GOT3 (cell line): ENCODE measurements around the gene CTDP1.

Experiments used
- DNase-seq: peaks from one replicate; lab custom pipeline; 2025; ENCODE audit warnings: mixed read lengths; lab: John Stamatoyannopoulos, UW

Gene CTDP1

DNA sequence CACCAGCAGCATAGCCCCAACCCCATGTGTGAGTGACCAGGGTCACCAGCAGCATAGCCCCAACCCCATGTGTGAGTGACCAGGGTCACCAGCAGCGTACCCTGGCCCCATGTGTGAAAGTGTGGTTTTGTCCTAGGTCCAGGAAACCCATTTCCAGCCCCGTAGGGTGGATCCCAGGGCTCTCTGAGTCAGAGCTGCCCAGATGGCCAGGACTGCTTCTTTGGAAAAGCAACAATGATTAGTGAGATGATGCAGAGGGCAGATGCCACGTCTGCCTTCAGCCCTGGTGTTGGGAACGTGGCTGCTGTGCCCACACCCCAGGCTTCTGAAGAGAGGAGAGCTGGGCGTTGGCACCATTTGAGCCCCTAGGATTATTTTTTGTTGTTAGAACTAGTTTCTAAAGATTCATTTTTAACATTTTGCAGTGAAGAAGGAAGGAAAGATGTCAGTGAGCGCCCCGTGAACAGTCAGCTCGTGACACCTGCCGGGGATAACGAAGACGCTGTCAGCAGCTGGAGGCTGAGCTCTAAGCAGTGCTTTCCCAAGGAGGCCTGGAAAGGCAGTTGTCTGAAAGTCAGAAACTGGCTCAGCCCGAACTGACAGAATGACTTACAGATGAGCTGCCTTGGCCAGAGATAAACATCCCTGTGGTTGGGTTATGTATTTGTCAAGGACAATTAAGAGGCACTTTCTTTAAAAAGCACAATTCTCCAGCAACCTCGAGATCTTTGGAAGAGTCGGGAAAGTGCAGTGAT is 86.1 kb downstream of the CTDP1 start:
- no peak for DNase-seq

DNA sequence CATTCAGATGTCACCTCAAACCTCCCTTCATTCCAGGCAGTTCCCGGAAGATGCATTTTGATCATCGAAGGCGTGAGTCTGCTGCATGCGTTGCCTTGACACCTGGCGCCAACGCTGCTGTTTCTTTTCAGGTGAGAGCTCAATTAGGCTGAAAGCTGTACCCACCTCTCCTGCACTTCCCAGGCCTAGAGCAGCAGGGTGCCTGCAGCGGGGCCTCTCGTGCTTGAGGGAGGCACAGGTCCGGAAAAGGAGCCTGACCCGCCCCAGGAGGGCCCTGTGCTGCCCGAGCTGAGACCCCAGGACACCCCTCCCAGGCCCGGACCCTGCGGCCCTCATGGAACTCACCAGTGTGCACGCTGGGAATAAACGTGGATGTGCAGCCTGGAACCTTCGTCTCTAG is 86.7 kb downstream of the CTDP1 start:
- no peak for DNase-seq

DNA sequence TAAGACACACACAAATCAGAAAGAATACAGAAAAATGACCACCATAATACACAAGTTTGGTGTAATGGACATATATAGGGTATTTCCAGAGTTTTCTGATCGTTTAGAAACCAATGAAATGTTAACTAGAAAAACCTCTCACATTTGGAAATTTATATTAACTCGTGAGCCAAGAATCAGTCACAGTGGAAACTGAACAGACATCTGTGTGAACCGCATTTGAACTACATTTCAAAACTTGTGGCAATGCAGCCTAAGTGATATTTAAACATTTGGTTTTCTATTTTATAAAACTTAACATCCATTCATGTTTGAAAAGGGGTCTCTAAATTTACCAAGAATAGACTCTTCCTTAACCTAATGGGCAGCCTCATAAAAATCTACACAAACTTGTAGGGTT is 89.1 kb downstream of the CTDP1 start:
- no peak for DNase-seq

DNA sequence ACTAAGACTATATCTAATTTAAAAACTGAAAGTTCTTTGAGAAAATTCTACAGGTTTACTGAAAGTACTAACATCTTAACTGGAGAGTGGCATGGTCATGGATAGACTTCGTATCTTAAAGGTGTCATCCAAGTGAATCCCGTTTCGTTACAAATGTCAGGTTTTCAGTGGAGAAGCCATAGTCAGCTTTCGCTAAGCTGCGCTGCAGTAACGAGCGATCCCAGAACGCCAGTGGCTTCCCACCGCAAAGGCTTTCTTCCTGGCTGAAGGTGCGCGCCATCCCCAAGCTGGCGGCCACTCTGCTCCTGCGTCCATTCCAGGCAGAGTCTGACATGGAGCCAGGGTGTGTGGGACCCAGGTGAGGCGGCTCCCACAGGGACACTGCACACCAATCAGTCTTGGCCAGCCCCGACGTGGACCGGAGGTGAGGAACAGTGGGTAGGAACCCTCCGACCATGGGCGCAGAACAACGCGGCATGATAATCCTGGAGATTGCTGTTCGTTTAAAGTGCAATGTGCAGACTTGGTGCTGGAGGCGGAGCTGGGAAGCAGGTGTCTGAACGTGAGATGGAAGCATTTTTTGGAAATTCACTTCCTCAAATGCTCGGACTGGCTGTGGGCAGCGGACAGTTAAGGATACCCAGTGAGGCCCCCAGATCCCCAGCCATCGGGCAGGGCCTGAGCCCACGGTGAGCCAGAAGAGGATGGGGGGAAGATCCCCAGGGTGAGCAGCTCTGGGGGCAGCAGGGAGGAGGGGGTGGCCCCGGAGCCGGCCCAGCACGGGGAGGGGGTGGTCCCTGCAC is 90.3 kb downstream of the CTDP1 start:
- DNase-seq: no peak

DNA sequence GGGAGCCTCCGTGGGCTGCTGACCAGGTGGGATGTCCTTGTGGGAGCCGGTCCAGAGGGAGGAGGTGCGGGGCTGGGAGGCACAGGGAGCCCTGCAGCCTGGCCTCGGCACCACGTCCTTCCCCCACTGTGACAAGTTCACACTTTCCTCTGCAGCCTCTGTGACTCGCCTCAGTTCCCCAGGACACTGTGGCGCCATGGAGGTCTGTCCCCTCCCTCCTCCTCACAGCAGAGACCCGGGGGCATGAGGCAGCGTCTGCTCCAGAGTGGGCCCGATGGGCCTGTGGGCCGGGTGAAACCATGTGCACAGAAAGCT is 90.9 kb downstream of the CTDP1 start:
- DNase-seq: no peak

DNA sequence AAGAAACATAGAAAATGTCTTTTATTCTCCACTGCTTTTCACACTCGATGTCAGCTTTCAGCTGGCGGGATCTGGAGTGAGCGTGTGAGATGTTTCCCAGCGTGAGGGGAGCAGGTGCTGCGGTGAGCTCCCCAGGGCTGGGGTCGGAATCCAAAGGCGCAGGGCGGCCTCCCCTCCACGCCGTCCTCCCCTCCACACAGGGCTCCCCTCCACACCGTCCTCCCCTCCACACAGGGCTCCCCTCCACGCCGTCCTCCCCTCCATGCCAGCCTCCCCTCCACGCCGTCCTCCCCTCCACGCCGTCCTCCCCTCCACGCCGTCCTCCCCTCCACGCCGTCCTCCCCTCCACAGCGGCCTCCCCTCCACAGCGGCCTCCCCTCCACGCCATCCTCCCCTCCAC is 91.2 kb downstream of the CTDP1 start:
- DNase-seq: no peak

DNA sequence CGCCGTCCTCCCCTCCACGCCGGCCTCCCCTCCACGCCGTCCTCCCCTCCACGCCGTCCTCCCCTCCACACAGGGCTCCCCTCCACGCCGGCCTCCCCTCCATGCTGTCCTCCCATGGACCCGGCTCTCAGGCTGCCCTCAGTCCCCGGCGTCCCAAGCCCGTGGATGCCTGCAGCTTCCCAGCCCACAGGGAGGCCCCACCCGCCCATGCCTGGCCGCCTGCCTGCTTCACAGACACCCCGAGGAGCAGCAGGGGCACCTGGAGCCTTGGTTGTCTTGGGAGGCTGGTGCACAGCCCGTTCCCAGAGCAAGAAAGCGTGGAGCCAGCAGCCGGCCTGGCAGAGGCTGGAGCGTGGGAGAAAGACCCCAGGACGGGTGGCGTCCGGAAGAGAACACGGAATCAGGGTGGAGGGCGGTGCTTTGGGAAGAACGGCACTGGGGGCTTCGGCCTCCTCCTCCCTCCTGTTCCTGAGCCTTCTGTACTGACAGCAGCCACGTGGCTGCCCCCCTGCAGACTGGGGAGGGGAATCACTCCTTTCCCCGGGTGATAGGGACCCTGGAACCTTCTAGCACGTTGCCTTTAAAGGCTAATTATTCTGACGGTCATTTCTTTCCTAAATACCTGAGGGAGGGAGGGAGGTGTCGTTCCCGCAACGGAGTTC is 92.0 kb downstream of the CTDP1 start:
- no peak for DNase-seq

DNA sequence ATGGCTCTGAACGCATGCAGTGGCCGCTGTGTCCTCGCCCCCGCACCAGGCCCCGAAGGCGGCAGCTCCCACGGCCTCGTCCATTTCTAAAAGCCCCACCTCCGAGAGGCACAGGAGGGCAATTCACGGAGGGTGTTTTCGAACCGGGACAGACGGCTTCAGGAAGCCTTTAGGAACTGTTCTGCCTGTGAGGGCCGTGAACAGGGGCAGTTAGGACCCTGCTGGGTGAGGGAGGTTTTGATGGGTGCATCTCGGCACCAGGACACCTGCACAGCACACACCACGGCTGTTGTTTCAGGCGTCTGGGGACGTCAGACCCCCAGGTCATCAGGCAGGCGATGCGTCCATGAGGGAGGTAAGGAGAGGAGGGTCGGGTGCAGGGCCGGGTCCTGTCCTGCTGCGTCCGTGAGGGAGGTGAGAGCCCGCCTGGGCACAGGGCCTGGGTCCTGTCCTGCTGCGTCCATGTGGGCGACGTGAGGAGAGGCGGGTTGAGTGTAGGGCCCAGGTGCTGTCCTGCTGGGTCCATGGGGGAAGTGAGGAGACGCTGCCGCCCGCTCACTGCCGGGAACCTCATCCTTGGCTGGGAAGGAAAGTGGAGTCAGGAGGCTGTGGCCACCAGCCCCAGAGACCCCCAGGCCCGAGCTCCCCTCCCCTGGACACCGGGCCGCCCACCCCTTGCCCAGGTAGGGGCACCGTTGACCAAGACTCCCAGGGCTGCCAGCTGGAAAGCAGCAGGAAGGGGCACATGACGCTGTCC is 92.7 kb downstream of the CTDP1 start:
- DNase-seq: no peak

DNA sequence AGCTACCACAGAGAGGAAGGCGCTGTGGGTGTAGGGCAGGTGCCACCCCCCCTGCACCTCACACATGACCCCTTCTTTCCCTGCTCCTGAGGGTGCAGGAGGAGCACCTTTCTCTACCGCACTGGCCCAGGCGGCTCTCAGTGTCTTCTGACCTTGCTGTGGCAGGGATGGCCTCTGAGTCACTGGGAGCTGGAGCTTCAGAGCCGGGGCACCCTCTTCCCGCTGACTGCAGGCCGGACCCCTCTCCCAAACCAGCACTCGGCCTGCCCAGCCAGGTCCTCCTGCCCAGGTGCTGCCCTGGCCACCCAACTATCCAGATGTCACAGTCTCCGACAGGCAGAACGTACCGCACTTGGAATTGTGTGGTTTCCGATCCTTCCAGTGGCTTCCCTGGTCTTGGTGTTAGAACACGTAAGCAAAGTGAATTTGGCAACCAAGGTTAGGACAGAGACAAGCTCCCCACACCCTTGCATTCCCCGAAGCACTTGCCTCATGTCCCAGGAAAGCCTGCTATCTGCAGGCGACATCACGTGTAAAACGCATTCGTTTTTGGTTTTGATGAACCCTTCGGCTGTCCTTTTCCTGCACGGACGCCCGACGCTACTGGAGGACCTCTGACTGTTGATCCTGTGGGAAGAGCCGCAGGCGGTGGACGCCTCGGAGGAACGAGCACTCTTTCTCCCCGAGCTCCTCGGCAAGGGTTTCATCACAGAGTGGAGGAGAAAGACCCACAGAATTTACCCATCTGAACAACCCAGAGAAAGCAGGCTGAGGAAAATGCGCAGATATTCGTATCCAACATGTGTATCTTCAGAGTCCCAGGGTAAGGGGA is 93.5 kb downstream of the CTDP1 start:
- no peak for DNase-seq

DNA sequence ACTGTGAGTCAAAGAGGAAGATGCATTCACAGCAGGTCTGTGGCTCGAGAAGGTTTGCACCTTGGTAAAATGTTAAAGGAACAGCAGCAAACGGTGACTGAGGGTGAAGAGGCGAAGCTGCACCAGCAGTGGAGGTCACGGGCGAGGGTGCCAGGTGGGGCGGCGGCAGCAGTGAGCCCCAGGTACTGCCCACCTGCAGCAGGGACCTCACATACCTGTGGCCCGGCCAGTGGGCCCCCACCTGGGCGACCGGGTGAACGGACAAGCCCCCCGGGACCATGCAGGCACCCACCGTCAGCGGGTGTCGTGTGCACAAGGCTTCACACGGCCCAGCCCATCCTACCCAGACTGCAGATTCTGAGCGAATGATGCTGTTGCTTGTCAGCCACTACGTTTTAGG is 94.5 kb downstream of the CTDP1 start:
- no peak for DNase-seq

DNA sequence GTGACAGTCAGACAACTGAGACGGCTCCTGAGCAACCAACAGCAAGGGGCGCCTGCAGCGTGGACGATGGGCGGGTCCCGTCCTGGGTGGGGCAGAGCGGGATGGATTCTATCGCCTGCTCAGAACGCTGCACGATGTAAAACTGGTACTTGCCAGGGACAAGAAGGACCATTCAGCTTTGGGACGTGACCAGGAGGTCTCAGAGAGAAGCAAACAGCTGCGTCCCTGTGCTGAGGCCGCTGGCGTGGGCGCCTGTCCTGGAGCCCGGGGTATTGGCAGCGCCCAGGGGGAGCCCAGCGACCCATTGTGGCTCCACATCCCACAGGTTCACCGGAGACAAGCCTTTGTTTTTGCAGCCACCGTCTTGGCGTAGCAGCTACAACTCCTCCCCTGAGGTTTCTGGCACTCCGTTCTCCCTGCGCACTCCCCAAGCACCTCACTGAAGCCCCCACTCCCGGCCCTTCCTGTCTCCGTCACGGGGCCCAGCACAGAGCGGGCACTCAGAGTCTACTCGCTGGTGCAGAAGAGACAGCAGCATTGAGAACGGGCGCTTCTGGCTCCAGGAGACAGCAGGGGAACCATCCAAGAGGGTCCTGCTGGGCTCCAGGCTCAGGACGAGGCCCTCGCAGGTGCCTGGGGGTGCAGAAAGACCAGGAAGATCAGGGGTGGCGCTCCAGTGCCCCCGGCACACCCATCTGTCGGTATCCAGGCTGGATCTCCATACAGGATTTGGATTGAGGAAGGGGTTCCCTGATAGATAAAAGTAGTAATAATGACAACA is 96.0 kb downstream of the CTDP1 start:
- no peak for DNase-seq

DNA sequence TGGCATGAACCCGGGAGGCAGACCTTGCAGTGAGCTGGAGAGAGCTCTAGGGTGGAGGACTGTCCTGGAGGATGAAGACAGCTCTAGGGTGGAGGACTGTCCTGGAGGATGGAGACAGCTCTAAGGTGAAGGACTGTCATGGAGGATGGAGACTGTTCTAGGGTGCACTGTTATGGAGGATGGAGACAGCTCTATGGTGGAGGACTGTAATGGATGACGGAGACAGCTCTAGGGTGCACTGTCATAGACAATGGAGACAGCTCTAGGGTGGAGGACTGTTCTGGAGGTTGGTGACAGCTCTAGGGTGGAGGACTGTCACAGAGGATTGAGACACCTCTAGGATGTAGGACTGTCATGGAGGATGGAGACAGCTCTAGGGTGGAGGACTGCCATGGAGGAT is 97.1 kb downstream of the CTDP1 start:
- no peak for DNase-seq

DNA sequence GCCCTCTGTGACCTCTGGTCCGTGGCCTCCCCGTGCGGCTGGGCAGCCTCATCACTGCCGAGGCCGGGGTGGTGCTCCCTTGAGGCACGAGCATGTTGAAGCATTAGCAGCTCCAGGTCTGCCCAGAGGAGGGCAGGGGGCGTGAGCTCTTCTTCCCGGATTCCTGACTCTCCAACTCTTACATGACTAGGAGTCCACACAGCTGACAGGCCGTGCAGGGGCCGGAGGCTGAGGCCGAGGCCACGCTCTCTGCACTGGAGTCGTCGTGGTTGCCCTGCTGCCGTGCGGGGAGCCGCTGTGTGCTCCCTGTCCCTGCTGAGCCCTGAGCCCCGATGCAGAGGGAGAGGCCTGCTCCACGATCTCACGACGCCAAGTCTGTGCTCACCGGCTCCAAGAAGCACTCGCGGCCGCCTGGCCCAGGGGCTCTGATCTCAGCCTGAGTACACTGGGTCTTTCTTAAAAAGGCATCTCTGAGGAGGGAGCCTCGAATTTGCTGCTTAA is 98.7 kb downstream of the CTDP1 start:
- no peak for DNase-seq

DNA sequence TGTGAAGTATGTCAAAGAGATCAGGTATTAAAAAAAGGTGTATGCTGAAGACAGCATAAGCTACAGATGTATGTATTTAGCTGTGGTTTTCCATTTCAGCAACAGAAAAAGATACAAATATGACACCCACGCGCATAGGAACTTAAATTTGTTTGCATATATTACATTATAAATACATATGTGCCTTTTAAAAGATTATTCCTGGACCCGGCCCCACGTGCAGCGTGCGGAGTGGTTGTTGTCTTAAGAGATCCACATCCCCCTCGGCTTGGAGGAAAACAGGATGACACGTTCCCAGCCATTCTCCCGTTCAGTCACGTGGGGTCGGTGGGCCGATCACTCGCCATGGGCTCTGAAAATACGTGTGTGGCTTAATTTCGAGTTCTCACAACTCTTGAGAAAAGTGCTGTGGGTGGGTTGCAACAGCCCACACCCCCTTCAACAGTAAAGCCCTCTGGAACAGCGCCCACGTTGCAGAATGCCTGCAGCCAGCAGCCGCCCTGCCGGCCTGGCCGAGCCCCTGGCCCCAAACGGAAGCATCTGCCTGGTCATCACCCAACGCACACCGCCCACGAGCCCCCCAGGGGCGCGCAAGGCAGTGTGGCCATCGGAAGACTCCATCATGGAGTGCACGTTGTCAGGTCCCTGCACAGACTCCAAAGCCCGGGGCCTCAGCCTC is 99.6 kb downstream of the CTDP1 start:
- no peak for DNase-seq

DNA sequence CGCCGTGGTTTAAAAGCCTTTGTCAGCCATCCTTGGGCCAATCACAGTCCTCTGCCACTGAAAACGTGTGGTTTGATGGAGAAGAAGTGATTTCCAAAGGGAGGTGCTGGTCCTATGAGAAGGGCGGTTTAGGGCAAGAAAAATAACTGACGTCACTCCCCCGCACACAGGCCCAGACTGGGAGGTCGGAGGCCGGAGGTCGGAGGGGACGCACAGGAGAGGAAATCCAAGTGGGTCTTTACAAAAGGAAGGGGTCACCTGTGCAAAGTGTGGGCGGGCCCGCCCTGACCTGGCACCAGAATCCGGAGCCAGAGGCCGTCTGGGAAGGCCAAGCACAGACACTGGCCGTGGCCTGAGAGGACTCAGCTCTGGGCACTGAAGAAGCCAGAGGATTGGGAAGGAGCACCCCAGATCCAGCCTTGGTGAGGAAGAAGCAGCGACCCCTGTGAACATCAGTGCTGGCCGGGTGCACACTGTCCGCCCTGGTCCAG is 100.1 kb downstream of the CTDP1 start:
- no peak for DNase-seq

DNA sequence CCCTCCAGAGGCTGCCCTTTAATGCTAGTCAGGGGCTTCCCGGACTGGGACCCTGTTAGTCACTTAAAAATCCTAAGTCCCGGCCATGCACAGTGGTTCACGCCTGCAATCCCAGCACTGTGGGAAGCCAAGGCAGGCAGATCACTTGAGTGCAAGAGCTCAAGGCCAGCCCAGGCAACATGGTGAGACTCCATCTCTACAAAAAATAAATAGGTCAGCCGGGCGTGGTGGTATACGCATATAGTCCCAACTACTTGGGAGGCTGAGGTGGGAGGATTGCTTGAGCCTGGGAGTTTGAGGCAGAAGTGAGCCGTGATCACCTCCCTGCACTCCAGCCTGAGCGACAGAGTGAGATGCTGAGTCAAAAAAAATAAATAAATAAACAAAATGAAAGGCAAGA is 100.9 kb downstream of the CTDP1 start:
- DNase-seq: no peak

DNA sequence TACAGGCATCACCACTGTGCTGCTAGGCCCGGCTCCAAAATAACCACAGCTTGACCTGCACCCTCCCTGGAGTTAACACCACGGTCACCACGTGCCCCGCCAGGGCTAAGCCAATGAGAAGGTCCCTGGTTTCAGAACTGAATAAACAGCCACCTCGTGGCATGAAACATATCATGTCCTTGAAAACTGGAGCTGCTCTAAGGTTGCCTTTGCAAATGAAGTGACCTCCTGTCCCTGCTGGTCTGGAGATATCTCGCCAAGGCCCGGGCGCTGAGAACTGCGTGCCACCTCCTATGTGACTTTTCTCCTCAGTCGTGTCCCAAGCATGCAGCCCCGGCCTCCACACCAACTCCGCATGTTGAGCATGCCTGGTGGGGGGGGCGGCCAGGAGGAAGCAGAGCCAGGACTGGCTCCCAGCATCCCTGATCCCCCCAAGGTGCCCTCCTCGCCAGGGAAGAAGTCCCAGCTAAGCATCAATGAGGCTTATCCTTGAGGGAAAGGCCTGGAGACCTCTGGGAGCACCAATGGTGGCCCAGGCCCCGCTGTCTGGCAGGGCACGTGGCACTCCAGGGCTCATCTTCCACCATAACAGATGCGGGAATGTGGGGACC is 101.8 kb downstream of the CTDP1 start:
- no peak for DNase-seq

DNA sequence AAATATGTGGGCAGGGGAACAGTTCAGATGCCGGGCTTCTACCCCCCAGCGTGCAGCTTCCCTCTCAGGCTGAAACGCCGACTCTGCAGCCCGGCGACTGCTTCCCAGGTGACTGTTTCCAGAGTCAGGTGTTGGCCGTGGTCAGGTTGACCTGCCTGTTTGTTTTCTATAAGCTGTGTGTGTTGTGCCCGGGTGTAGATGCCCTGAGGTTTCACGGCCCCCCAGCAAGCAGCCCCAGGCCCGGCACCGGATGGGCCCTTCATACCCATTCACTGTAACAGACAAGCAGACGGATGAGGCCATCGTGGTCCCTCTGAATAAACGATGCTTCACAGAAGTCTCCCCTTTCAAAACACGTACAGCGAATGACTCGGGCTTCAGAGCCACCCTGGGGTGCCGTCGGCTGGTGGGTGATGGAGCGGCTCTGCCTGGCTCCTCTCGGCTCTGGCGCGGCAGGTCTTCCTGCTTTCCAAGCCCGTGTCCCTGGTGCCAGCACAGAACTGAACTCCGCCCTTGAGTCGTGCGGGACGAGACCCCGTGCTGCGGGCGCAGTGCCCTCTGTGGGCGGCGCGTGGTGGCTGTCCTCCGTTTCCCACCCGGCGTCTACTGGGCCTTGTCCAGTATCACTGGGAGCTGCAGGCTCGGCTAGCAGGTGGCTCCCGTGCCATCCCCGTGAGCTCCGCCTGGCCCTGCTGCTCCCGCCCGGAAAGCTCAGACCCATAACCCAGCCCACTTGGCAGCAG is 103.1 kb downstream of the CTDP1 start:
- DNase-seq: no peak
